ENCODE results near the gene NCOA3. TPM values are rescaled to one million over a fixed set of nuclear protein-coding genes. Genes with fewer than 3 reads are reported as not detected.

Gene NCOA3
- total RNA-seq, 1 experiment from 2014 or later = 68.6 TPM

DNA sequence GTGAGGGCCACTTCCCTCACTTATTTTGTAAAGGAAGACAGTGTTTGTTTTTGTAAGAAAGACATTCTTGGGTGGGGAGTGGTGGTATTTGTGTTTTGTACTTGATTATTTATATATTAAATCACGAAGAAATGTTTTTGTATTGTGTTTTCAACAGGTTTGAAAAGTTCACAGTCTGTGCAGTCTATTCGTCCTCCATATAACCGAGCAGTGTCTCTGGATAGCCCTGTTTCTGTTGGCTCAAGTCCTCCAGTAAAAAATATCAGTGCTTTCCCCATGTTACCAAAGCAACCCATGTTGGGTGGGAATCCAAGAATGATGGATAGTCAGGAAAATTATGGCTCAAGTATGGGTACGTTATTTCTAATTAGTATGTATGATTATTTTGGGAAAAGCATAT lies 137.2 kb downstream of the NCOA3 start:
- intact Hi-C loops (cut with micrococcal nuclease) = no loop called here
- POLR2A ChIA-PET = no interaction called here
- BruUV-seq (replicated peaks) = no TSS peak

DNA sequence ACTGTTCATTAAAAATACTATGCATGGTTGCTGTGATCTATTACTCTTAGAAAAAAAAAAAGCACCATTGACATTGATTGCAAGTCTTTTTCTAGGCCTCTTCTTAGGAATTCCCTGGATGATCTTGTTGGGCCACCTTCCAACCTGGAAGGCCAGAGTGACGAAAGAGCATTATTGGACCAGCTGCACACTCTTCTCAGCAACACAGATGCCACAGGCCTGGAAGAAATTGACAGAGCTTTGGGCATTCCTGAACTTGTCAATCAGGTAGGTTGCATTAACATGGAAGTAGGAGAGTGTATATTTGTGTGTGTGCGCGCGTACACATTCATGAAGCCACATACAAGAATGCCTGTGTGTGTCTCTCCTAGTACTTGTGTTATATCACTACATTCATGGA lies 140.4 kb downstream of the NCOA3 start:
- Mint-ChIP-seq H3K36me3 (ENCODE audit: insufficient read depth, unreplicated experiment) (peaks cover 97% of the 10 kb centered on the region), H3K9me3 (ENCODE audit: unreplicated experiment) (no peaks in the 10 kb centered on the region), H3K27me3 (ENCODE audit: insufficient read depth, unreplicated experiment) (no peaks in the 10 kb centered on the region), H3K27ac (ENCODE audit: low read depth, unreplicated experiment) (no peak overlapping the region), H3K4me3 (ENCODE audit: unreplicated experiment) (no peak overlapping the region), H3K4me1 (ENCODE audit: insufficient read depth, unreplicated experiment) (peaks cover 5% of the 10 kb centered on the region)
- ChIA-PET POLR2A (interaction anchor here (0.7 to 1.9 kb wide), 2 partner anchors 11 to 947 kb away, joined by 4 to 5 read pairs; no protein-coding TSS in a partner anchor), CTCF (interaction anchor here (0.6 to 1.8 kb wide), 4 partner anchors 21 to 258 kb away, joined by 3 to 8 read pairs (median 4); no protein-coding TSS in a partner anchor)
- no TSS peak for BruUV-seq (replicated peaks)
- intact Hi-C loops (cut with micrococcal nuclease) = no loop called here
- TF ChIP-seq, protein P1, sequence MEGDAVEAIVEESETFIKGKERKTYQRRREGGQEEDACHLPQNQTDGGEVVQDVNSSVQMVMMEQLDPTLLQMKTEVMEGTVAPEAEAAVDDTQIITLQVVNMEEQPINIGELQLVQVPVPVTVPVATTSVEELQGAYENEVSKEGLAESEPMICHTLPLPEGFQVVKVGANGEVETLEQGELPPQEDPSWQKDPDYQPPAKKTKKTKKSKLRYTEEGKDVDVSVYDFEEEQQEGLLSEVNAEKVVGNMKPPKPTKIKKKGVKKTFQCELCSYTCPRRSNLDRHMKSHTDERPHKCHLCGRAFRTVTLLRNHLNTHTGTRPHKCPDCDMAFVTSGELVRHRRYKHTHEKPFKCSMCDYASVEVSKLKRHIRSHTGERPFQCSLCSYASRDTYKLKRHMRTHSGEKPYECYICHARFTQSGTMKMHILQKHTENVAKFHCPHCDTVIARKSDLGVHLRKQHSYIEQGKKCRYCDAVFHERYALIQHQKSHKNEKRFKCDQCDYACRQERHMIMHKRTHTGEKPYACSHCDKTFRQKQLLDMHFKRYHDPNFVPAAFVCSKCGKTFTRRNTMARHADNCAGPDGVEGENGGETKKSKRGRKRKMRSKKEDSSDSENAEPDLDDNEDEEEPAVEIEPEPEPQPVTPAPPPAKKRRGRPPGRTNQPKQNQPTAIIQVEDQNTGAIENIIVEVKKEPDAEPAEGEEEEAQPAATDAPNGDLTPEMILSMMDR (IDR thresholded peaks at IDR 0.05; ENCODE audit: unreplicated experiment) = no peak
- DNase-seq (ENCODE audit: unreplicated experiment) = no peak

More for the DNA sequence above, 137.2 kb downstream of the NCOA3 start:
- Mint-ChIP-seq H3K9me3 (ENCODE audit: unreplicated experiment) (no peaks in the 10 kb centered on the region), H3K4me3 (ENCODE audit: unreplicated experiment) (no peak overlapping the region), H3K27ac (ENCODE audit: low read depth, unreplicated experiment) (no peak overlapping the region), H3K36me3 (ENCODE audit: insufficient read depth, unreplicated experiment) (peaks cover 94% of the 10 kb centered on the region), H3K4me1 (ENCODE audit: insufficient read depth, unreplicated experiment) (peaks cover 5% of the 10 kb centered on the region), H3K27me3 (ENCODE audit: insufficient read depth, unreplicated experiment) (no peaks in the 10 kb centered on the region)
- DNase-seq (ENCODE audit: unreplicated experiment) = no peak
- TF ChIP-seq, protein P1 (IDR thresholded peaks at IDR 0.05; ENCODE audit: unreplicated experiment) = no peak
- CTCF ChIA-PET = no interaction called here

DNA sequence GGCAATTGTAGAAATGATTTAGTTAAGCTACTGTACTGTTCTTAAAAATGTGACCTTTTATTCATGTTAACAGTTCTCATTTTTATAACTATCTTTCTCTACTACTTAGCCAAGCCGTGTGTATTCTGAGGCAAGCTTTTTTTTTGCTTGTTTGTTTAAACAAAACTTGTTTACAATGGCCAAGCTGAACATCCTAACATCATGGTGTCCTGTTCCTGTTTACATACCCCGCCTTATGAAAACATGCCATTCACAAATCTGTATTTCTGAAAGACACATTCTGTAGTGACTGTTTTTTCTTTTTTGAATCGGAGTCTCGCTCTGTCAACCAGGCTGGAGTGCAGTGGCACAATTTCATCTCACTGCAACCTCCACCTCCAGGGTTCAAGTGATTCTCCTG lies 140.9 kb downstream of the NCOA3 start:
- ChIA-PET CTCF (interaction anchor here (0.6 to 1.4 kb wide), 4 partner anchors 21 to 1496 kb away, joined by 3 to 6 read pairs (median 3); no protein-coding TSS in a partner anchor), POLR2A (interaction anchor here (0.6 to 0.7 kb wide), 2 partner anchors 140 to 948 kb away, joined by 4 read pairs; no protein-coding TSS in a partner anchor)
- TF ChIP-seq, protein P1 (IDR thresholded peaks at IDR 0.05; ENCODE audit: unreplicated experiment) = no peak
- peaks cover 5% of the 10 kb centered on the region for H3K4me1 Mint-ChIP-seq (ENCODE audit: insufficient read depth, unreplicated experiment)
- H3K27ac Mint-ChIP-seq (ENCODE audit: low read depth, unreplicated experiment) = no peak overlapping the region
- intact Hi-C loops (cut with micrococcal nuclease) = no loop called here
- no TSS peak for BruUV-seq (replicated peaks)
- no peaks in the 10 kb centered on the region for H3K27me3 Mint-ChIP-seq (ENCODE audit: insufficient read depth, unreplicated experiment)
- no peaks in the 10 kb centered on the region for H3K9me3 Mint-ChIP-seq (ENCODE audit: unreplicated experiment)
- no peak for DNase-seq (ENCODE audit: unreplicated experiment)
- H3K4me3 Mint-ChIP-seq (ENCODE audit: unreplicated experiment) = no peak overlapping the region
- peaks cover 97% of the 10 kb centered on the region for H3K36me3 Mint-ChIP-seq (ENCODE audit: insufficient read depth, unreplicated experiment)

DNA sequence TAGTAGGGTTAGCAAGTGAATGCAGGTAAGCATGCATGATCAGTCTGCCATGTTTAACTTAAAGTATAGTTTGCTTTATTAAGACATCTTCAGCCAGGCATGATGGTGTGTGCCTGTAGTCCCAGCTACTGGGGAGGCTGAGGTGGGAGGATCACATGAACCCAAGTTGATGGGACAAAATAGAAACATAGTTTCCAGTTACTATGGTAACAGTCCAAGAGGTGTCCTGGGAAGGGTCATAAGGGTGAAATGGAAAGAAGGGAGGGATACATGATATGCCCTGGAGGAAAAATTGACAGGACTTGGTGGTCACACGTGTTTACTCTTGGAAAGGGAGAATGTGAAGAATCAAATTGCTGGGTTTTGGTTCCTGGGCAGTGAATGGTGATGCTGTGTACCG lies 143.9 kb downstream of the NCOA3 start:
- Mint-ChIP-seq H3K9me3 (ENCODE audit: unreplicated experiment) (no peaks in the 10 kb centered on the region), H3K4me3 (ENCODE audit: unreplicated experiment) (no peak overlapping the region), H3K36me3 (ENCODE audit: insufficient read depth, unreplicated experiment) (peaks cover 94% of the 10 kb centered on the region), H3K27me3 (ENCODE audit: insufficient read depth, unreplicated experiment) (no peaks in the 10 kb centered on the region), H3K4me1 (ENCODE audit: insufficient read depth, unreplicated experiment) (no peaks in the 10 kb centered on the region), H3K27ac (ENCODE audit: low read depth, unreplicated experiment) (no peak overlapping the region)
- intact Hi-C loops (cut with micrococcal nuclease) = no loop called here
- BruUV-seq (replicated peaks) = no TSS peak
- TF ChIP-seq, protein P1 (IDR thresholded peaks at IDR 0.05; ENCODE audit: unreplicated experiment) = no peak
- ChIA-PET CTCF (interaction anchor here (0.6 to 2.2 kb wide), 4 partner anchors 9 to 975 kb away, joined by 3 to 9 read pairs (median 4); no protein-coding TSS in a partner anchor), POLR2A (interaction anchor here (0.7 kb wide), 1 partner anchor 17 kb away, joined by 4 read pairs; no protein-coding TSS in a partner anchor)
- DNase-seq (ENCODE audit: unreplicated experiment) = no peak

All from MCF 10A (cell line).